Activated CD8-positive, alpha-beta T cell treated with anti-CD3 and anti-CD28 coated beads for 36 hours (primary cell): ENCODE measurements around the gene MB21D2. TPM values are rescaled to one million over a fixed set of nuclear protein-coding genes. Genes with fewer than 3 reads are reported as not detected.

Experiments used
- ATAC-seq: fragments of 200-7000 bp; cut with Tn5 transposase; one replicate; pipeline ENCODE4 v1.10.0; 2021; ENCODE audit warnings: mild to moderate bottlenecking, moderate library complexity
- CTCF ChIA-PET: fragments of 350-600 bp; sonication (Branson Sonifier 250); formaldehyde crosslinking; loops from one replicate; lab custom pipeline; 2021; ENCODE audit warnings: antibody characterized with exemption; lab: Charles Lee
- POLR2A ChIA-PET: fragments of 350-600 bp; sonication (Branson Sonifier 250); formaldehyde crosslinking; loops from one replicate; lab custom pipeline; 2021; ENCODE audit warnings: antibody characterized with exemption; lab: Charles Lee
- DNase-seq: peaks from one replicate; pipeline ENCODE4 v3.0.0-alpha.2; 2020
- H3K27ac Mint-ChIP-seq: one replicate; pipeline ENCODE4 v1.8.0; 2021; ENCODE audit warnings: mild to moderate bottlenecking, mixed read lengths
- H3K27me3 Mint-ChIP-seq: one replicate; pipeline ENCODE4 v1.8.0; 2021; ENCODE audit warnings: mixed read lengths
- H3K36me3 Mint-ChIP-seq: one replicate; pipeline ENCODE4 v1.8.0; 2021; ENCODE audit warnings: low read depth, mixed read lengths
- H3K4me1 Mint-ChIP-seq: one replicate; pipeline ENCODE4 v1.8.0; 2021; ENCODE audit warnings: low read depth, mixed read lengths
- H3K4me3 Mint-ChIP-seq: one replicate; pipeline ENCODE4 v1.8.0; 2021; ENCODE audit warnings: mild to moderate bottlenecking, moderate library complexity, mixed read lengths
- H3K9me3 Mint-ChIP-seq: one replicate; pipeline ENCODE4 v1.8.0; 2021; ENCODE audit warnings: mixed read lengths
- intact Hi-C: fragments of 100-400 bp; cut with micrococcal nuclease; formaldehyde crosslinking; loops from one replicate; pipeline ENCODE4 v1.10.0; 2022
- total RNA-seq, 2 experiments: library from RNA; stranded (reverse); gene quantifications; one replicate each; pipeline ENCODE4 v1.2.3, GENCODE V29; 2021
- TF ChIP-seq, protein P1 (sequence below): fragments of 200-600 bp; IDR thresholded peaks from one replicate; pipeline ENCODE4 v1.8.0; 2022; ENCODE audit warnings: antibody characterized with exemption, mild to moderate bottlenecking

Gene MB21D2
- total RNA-seq, 2 experiments from 2014 or later: 3.1 to 3.2 TPM

DNA sequence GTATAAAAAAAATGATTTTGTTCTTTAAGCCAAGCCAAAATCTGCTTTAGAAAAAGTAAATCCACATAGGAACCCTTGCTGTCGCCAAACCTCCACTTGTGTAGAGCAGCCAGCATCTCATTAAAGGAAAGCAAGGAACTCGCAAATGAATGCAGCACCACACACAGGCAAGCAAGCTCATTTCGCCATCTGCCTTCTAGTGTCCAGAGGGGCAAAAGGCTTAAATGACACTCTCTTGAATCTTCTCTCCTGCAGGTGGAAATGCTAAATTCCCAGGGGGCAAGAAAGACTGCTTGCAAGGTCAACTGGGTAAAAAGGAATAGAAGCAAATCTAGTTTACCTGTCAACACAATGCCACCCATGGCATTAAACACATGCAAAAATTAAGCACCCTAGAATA is 2.4 kb downstream of the MB21D2 start:
- peaks cover 19% of the 10 kb centered on the region for H3K4me1 Mint-ChIP-seq
- TF ChIP-seq, protein P1, sequence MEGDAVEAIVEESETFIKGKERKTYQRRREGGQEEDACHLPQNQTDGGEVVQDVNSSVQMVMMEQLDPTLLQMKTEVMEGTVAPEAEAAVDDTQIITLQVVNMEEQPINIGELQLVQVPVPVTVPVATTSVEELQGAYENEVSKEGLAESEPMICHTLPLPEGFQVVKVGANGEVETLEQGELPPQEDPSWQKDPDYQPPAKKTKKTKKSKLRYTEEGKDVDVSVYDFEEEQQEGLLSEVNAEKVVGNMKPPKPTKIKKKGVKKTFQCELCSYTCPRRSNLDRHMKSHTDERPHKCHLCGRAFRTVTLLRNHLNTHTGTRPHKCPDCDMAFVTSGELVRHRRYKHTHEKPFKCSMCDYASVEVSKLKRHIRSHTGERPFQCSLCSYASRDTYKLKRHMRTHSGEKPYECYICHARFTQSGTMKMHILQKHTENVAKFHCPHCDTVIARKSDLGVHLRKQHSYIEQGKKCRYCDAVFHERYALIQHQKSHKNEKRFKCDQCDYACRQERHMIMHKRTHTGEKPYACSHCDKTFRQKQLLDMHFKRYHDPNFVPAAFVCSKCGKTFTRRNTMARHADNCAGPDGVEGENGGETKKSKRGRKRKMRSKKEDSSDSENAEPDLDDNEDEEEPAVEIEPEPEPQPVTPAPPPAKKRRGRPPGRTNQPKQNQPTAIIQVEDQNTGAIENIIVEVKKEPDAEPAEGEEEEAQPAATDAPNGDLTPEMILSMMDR: no peak

DNA sequence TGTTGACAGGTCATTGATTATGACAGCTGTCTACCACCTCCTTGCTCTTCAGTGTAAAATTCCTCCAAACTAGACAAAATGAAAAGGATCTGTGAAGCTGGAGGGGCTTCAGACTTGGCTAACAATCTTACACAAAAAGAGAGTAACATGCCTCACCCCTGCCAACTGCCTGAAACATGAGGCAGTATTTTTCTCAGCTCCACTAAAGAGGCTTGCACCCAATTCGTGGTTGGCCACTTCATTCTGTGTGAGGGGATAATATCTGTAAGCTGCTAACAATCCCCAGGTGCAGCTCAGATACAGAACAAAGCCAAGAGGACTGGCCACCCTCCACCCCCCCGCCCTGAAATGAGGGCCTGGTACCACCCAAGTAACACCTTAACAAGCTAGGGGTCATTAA is 2.8 kb downstream of the MB21D2 start:
- peaks cover 19% of the 10 kb centered on the region for H3K4me1 Mint-ChIP-seq
- no peaks in the 10 kb centered on the region for H3K36me3 Mint-ChIP-seq
- no peak for DNase-seq
- ATAC-seq: no peak
- H3K27ac Mint-ChIP-seq: no peak overlapping the region
- H3K4me3 Mint-ChIP-seq: no peak overlapping the region
- POLR2A ChIA-PET: interaction anchor here (1.0 to 1.3 kb wide), 3 partner anchors 10 to 26 kb away, joined by 3 to 4 read pairs (median 3); no protein-coding TSS in a partner anchor
- TF ChIP-seq, protein P1: no peak
- intact Hi-C loops: loop anchor here (5.0 kb wide), 2 partner anchors 98 to 348 kb away; no protein-coding TSS in a partner anchor
- H3K27me3 Mint-ChIP-seq: peaks cover 52% of the 10 kb centered on the region
- H3K9me3 Mint-ChIP-seq: no peaks in the 10 kb centered on the region
- CTCF ChIA-PET: interaction anchor here (0.8 to 2.9 kb wide), 9 partner anchors 9 to 101 kb away, joined by 3 to 13 read pairs (median 3); no protein-coding TSS in a partner anchor

More for the DNA sequence above, 2.4 kb downstream of the MB21D2 start:
- Mint-ChIP-seq H3K27me3 (peaks cover 55% of the 10 kb centered on the region), H3K27ac (no peak overlapping the region), H3K9me3 (no peaks in the 10 kb centered on the region), H3K4me3 (peak overlapping the region; percentile 2), H3K36me3 (no peaks in the 10 kb centered on the region)
- DNase-seq: no peak
- CTCF ChIA-PET: interaction anchor here (1.0 to 2.9 kb wide), 8 partner anchors 9 to 102 kb away, joined by 3 to 13 read pairs (median 4); no protein-coding TSS in a partner anchor
- POLR2A ChIA-PET: interaction anchor here (1.0 to 1.3 kb wide), 2 partner anchors 9 to 26 kb away, joined by 3 read pairs; no protein-coding TSS in a partner anchor
- intact Hi-C loops: loop anchor here (5.0 kb wide), 2 partner anchors 98 to 348 kb away; no protein-coding TSS in a partner anchor
- no peak for ATAC-seq

DNA sequence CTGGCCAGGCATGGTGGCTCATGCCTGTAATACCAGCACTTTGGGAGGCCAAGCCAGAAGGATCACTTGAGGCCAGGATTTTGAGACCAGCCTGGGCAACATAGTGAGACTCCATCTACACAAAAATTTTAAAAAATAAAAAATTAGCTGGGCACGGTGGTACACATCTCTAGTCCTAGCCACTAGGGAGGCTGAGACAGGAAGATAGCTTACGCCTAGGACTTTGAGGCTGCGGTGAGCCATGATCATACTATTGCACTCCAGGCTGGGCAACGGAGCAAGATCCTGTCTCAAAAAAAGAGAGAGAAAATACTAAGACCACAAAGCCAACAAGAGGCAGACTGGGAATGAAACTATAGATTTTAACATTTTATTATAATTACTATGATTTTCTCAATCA is 4.1 kb downstream of the MB21D2 start:
- Mint-ChIP-seq H3K4me3 (no peak overlapping the region), H3K9me3 (no peaks in the 10 kb centered on the region), H3K27me3 (peaks cover 39% of the 10 kb centered on the region), H3K36me3 (no peaks in the 10 kb centered on the region), H3K27ac (no peak overlapping the region), H3K4me1 (peaks cover 15% of the 10 kb centered on the region)
- ChIA-PET CTCF (interaction anchor here (1.0 to 2.9 kb wide), 3 partner anchors 96 to 128 kb away, joined by 4 to 13 read pairs (median 9); no protein-coding TSS in a partner anchor), POLR2A (no interaction called here)
- TF ChIP-seq, protein P1: no peak
- ATAC-seq (no peak), DNase-seq (no peak)
- intact Hi-C loops: no loop called here

DNA sequence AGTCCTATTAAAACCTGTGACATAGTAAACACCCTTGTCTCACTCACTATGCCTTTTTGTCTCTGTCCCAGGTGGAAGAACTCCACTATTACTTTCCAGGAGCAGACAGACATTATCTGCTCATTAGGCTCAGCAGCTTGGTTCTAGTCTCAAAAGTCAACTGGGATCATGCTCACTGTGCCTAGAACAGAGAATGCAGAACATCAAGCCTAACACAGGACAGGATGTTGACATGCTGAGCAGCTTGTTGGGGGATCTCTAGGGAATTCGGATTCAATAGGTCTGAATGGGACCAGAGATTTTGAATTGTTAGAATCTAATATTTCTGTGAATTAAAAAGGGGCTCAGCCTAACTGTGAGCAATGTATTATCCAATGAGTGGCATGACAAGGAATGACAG is 6.4 kb downstream of the MB21D2 start:
- intact Hi-C loops: no loop called here
- peaks cover 10% of the 10 kb centered on the region for H3K4me1 Mint-ChIP-seq

More for the DNA sequence above, 6.4 kb downstream of the MB21D2 start:
- POLR2A ChIA-PET: interaction anchor here (1.2 kb wide), 1 partner anchor 10 kb away, joined by 3 read pairs; no protein-coding TSS in a partner anchor
- Mint-ChIP-seq H3K27ac (no peak overlapping the region), H3K27me3 (peaks cover 19% of the 10 kb centered on the region), H3K4me3 (no peak overlapping the region), H3K9me3 (peaks cover 1% of the 10 kb centered on the region), H3K36me3 (peaks cover 2% of the 10 kb centered on the region)
- ATAC-seq: no peak
- CTCF ChIA-PET: no interaction called here
- no peak for DNase-seq
- TF ChIP-seq, protein P1: no peak
